HL-60 (cell line): ENCODE data around the gene PRICKLE2.

Experiments used
- DNase-seq, 2 experiments: peaks; one replicate each; pipeline ENCODE4 v3.0.0-alpha.2; 2010 to 2020; ENCODE audit warnings: low read depth in 1 of 2, low spot score in 1 of 2
- H3K27ac ChIP-seq: fragments of 250-450 bp; sonication (Bioruptor Pico); replicated peaks from 2 replicates; pipeline ENCODE4 v1.5.1; 2020; ENCODE audit warnings: mild to moderate bottlenecking, moderate library complexity
- H3K27me3 ChIP-seq: fragments of 250-450 bp; sonication (Bioruptor Pico); 2 replicates; pipeline ENCODE4 v1.5.1; 2021; ENCODE audit warnings: mild to moderate bottlenecking, moderate library complexity; ENCODE audit not compliant: insufficient read depth, poor library complexity, severe bottlenecking
- H3K4me3 ChIP-seq: replicated peaks from 2 replicates; pipeline ENCODE4 v1.5.1; 2011; ENCODE audit warnings: mild to moderate bottlenecking, control low read depth, low read length; ENCODE audit not compliant: insufficient read depth
- CTCF ChIP-seq: IDR thresholded peaks from one replicate; pipeline ENCODE4 v1.5.1; 2011; ENCODE audit warnings: low read length, control low read depth, inconsistent platforms; ENCODE audit not compliant: insufficient read depth
- GABPA ChIP-seq: IDR thresholded peaks from 2 replicates; pipeline ENCODE4 v1.6.1; 2012; ENCODE audit warnings: low read depth
- POLR2AphosphoS5 ChIP-seq: IDR thresholded peaks from 2 replicates; pipeline ENCODE4 v1.6.1; 2012; ENCODE audit warnings: low read depth
- REST ChIP-seq: IDR thresholded peaks from 2 replicates; pipeline ENCODE4 v1.6.1; 2012; ENCODE audit warnings: low read depth; ENCODE audit not compliant: insufficient replicate concordance
- SPI1 ChIP-seq: IDR thresholded peaks from 2 replicates; pipeline ENCODE4 v1.6.1; 2012; ENCODE audit warnings: low read depth, mild to moderate bottlenecking, borderline replicate concordance

The PRICKLE2 gene

GRCh38 chr3:64151342-64151871, 73.9 kb downstream of the PRICKLE2 start:
- peak in 1 of 2 experiments; percentile 13 for DNase-seq
- Histone ChIP-seq H3K4me3 (no peak overlapping the region), H3K27me3 (no peaks in the 10 kb centered on the region), H3K27ac (no peak overlapping the region)
- TF ChIP-seq CTCF (no peak), REST (no peak), SPI1 (no peak), GABPA (no peak), POLR2AphosphoS5 (no peak)

GRCh38 chr3:64150623-64151207, 74.6 kb downstream of the PRICKLE2 start:
- Histone ChIP-seq H3K27me3 (no peaks in the 10 kb centered on the region), H3K27ac (no peak overlapping the region), H3K4me3 (no peak overlapping the region)
- DNase-seq: no peak
- no peak for TF ChIP-seq SPI1
- TF ChIP-seq POLR2AphosphoS5: no peak
- TF ChIP-seq REST: no peak
- TF ChIP-seq CTCF: no peak
- TF ChIP-seq GABPA: no peak

GRCh38 chr3:64149886-64150285, 75.4 kb downstream of the PRICKLE2 start:
- DNase-seq: no peak
- H3K27ac ChIP-seq: no peak overlapping the region

More at GRCh38 chr3:64149886-64150285, 75.4 kb downstream of the PRICKLE2 start:
- Histone ChIP-seq H3K4me3 (no peak overlapping the region), H3K27me3 (no peaks in the 10 kb centered on the region)
- TF ChIP-seq SPI1 (no peak), POLR2AphosphoS5 (no peak), GABPA (no peak), CTCF (no peak), REST (no peak)
